NCI-H345 (cell line): ENCODE data around the gene PXYLP1.

Experiments
- DNase-seq: peaks from one replicate; lab custom pipeline; 2025; lab: John Stamatoyannopoulos, UW

The PXYLP1 gene

DNA sequence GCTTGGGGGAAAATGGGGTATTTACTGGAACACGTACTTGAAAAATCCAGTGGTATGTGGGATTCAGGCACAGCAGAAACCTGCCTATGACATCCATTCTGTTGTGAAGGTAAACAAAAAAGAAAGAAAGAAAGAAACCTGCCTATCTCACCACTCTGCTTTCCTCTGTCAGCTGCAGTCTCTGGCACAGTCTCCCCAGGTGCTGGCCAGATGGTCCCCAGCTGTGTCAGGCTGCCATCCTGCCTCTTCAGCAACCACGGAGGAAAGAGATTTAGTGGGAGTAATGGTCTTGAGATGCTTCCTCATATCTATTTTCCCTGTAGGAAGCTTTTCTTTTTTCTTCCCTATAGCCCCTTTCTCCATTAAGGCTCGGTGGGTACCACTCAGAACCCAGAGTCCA, 2.5 kb upstream of the PXYLP1 start:
- no peak for DNase-seq

DNA sequence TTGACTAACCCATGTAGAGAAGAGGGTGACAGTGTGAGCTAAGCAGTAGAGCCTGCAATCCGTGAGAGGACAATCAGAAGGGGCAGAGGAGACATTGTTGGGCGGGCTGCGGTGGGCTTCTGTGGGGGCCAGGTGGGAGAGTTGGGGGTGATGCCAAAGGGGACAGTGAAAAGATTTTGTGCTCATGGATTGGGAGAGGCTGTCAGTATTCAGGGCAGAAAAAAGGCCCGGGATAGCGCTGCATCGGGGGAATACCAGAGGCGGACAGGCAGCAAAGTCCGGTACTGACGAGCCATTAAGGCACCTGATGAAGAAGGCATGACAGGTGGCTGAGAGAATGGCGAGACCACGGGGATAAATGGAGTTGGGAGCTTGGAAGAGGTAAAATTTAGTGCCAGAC, 1.3 kb upstream of the PXYLP1 start:
- DNase-seq: no peak

DNA sequence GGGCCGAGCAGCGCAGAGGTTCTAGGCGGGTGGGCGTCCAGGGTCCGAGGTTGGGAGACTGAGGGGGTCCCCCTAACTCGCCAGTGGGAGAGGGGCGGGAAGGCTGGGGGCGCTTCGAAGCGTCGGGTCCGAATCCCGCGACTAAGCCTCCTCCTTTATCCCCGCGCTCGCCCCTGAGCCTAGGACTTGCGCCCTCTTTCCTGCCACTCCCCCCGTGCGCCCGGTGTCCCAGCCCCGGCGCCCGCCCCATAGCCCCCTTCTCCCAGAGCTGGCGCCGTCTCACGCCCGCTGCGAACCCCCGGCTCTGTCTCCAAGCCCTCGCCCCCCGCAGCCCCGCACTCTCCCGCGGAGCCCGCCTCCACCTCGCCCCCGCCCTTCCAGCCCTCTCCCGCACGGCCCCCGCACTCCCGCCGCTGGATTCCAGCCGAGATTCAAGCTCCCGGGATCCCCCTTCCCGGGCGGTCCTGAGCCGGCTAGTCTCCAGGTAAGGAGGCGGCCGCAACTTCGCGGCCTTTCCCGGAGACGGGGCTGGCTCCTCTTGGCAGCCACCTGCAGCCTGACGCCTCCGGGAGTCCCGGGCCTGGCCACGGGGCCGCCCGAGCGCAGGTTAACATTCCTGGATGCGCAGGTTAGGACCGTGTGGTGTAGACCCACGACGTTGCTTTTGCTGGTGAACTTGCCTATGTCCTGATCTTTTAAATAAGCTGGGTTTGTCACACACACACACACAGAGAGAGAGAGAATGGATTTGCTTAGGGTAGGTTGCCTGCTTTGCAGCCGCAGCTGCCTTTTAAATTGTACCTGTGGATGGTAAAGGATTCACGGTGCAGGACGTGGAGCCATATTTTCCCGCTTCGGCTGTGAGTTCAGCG, 563 bp downstream of the PXYLP1 start:
- peak; percentile 20 for DNase-seq

DNA sequence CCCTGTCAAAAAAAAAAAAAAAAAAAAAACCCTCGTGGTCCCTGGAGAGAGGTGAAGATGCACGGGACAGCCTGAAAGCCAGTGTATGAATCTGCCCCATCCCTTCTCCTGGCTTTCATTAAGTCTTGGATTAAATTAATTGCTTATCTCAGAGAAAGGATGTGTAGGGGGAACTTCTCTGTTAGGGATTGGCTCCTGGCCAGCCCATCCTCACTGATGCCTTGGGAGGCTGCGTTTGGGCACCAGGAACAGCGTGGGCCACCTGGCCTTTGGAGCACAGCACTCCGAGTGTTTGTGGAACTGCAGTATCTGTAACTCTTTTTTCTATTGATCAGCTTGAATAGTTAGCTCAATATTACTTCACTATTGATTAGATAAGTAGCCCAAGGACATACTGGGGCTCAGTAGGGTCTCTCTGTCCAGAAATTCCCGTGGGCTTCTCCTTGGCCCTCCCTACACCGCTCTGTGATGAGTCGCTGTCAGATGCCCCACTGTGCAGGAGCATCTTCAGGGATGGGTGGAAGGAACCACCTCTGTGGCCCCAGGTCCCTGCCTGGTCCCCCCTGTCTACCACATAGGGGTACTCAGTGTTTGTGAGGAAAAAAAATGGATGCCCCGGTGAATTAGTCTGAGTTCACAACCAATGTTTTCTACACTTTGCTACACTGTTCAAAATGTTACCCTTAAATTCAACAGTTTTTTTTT, 2.0 kb downstream of the PXYLP1 start:
- DNase-seq: no peak

DNA sequence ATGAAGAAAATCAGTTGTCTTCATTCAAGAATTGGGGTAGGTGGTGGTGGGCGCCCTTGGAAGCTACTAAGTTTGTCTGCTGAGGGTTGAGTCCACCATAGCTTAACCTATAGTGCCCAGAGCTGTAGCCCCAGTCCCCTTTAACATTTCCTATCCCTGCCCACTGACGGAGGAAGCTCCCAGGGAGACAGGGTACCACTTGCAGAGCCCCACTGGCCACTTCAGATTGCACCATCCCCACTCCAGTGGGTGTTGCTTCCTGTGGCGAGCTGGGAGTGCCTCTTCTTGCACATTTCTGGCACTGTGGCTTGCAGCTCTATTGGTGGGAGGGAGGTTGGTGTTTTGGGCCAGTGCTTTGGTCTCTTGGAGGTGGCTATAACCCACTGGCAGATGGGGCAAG, 2.7 kb downstream of the PXYLP1 start:
- DNase-seq: no peak

DNA sequence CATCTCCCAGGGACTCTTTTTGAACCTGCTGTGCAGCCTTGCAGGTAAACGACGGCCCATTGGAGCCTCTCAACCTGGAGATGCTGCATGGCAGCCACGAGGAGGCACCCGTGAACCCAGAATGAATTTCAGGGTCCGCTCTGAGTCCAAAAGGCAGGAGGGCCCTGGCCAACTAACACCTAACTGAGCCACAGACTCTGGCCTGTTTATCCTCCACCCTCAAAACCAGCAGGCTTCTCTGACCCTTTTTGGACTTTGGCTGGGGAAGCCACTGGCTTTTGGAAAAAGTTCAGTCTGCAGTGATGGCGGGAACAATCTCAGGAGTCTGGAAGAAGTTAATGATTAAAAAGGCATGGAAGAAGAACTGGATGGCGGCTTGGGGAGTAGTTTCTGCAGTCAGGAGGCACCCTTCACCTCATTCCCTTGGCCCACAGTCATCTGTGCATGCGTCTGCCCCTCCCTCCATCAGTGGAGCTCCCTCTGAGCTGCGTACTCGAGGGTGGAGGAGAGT, 4.1 kb downstream of the PXYLP1 start:
- DNase-seq: no peak

DNA sequence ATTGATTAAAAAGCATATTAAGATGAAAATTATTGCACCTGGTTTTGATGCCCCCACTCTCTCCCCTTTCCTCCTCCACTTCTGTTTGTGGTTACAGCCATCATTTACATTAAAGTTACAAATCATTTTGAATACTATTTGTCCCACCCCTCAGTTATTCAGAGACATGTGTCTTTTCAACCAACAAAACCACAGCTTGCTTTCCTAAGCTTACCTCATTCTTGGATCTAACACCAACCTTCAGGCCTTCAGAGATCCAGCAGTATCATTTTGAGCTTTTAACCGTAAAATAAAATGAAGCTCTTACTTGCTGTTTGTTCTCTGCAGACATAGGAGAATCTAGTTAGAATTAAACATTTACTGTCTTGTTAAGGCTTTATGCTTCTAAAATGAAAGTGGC, 4.7 kb downstream of the PXYLP1 start:
- no peak for DNase-seq

DNA sequence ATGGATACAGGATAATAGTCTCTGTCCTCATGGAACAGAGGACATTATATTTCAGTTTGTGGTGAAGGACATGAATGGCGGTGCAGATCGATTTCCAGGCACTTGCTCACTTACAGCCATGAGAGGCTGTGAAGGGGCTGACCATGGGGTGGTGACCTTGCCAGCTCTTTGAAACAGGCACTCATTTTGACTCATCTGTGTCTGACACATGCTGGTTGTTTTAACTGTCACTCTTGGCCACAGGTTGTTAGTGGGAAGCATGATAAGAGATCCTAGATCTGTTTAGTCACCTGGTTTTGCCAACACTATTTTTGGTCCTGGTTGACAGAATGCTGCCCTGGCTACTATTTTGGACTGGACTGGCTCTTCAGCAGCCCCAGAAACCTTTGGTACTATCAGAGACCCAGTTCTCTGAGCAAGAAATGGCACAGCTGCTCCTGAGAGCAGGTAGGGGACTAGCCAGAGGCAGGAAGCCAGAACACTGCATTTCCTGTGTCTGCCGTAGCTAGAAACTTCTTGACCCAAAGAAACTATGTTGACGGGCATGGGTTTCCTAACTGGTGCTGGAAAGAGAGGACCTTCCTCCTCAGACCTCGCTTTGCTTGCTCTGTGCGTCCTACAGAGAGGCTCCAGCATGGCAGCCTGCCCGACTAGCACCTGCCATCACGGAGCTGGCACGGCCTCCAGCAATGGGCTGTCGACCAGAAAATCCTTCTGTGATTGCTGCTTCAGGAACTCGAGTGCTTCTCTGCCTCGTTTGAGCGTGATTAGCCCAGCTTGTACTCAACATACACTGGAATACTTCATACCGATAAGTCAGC, 6.3 kb downstream of the PXYLP1 start:
- DNase-seq: peak; percentile 68

DNA sequence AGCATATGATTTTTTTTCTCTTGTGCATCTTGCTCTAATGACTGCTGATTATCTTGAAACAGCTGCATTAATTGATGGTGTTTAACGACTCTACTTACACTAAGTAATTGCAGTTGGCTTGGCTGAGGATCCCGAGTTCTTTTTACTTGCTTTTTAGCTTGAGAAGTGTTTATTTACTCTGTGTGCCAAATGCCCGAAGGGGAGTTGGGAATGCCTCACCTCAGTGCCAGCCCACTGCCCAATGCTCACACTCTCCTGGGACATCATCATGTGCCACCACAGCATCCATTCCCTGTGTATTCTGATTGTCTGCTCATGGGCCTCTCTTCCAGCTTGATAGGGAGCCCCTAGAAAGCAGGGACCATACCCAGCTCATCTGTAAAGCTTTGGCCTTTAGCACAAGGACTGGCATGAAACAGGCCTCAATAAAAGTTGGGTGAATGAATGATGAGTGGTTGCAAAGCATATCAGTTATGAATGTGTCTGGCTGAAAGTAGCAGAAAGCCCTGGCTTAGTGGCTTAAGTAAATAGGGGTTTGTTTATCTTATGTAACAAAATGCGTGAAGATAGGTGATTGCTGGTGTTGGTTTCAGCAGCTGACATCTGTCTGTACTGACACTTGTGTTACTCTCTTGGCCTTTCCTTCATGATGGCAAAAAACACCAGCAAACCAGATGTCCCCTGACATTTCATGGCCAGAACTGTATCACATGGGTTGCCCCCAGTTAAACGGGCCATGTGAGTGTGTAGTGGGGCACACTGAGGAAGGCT, 8.1 kb downstream of the PXYLP1 start:
- no peak for DNase-seq

DNA sequence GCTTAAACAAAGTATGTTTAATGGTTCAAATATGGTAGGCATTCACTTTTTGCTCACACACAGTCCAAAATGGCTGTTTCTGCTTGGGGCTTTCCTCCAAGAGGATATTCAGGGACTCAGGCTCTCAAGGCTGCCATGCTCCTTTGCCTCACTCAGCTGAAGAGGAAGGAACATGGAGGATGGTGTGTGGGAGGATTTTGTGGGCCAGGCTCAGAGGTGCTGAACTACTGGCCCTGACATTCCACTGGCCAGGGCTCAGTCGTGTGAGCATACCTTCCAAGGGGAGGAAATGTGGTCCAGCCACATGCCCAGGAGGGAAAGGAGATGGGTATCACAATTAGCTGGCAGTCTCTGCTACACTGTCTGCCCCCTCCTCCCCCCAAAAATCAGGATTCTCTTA, 8.7 kb downstream of the PXYLP1 start:
- DNase-seq: no peak

DNA sequence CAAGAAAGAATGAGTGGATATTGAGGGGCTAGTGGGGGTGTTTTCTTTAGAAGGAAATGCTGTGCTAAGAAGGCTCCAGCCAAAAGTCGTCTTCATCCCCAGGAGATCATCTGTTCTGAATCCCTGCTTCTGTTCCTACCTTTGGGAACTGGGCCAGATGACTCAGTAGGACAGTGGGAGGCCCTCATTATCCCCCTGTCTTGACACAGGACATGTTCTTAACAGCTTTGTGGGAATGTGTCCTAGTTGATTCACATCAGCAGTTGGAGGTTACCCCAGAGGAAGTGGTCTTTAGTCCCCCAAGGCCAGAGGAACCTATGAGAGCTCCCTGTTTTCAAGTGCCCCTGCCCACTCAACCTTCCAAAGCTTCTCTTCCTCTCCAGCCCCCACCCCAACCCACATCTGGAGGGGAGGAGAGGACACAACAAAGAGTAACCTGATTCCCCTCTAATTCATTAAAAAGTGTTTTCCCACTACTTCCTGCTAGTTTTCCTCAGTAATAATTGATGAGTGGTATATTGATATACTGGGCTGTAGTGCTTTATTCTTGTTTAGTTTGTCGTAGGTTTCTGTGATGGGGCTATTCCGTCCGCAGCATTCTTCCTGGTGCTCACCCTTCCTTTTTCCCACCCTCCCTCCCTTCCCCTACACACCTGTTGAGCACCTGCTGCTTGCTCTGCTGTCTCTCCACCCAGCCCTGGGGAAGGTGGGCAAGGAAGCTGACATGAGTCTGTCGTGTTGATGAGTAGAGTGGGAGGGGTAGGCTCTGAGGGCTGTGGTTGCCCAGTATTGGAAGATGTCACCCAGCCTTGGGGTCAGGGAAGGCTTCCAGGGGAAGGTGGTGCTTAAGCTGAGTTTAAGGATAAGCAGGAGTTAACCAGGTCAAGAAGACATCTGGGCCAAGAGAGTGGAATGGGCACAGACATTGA, 9.3 kb downstream of the PXYLP1 start:
- no peak for DNase-seq

DNA sequence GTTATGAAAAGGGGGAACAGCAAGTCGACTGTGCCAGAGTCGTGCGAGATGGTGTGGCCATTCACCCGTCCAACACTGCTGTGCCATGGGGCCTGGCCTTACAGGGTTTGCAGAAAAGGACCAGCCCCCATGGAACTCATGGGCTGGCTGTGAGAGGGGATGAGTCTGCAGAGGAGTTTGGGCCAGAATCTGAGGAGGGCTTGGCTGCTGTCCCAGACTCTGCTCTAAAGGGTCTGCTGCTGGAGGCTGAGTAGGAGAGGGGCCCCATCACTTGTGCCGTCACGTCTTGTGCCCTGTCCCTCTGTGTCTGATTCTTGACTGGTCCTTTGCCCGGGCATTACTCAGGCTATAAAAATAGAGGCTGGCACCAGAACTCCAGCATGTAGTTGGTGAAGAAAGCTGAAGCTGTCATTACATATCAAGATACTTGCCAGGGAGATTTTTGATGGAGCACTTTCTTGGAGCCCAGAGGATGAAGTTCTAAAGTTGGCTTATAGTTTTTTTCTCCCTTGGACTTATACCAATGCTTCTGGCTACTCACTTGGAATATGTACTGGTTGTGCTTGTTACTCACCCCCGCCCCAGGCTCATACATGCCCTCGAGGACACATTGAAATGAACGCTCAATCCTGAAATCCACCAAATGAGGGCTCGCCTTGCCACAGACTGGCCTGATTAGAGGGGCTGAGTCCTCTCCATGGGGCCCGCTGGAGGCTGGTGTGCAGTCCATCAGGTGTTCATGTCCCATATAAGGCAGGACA, 10.2 kb downstream of the PXYLP1 start:
- DNase-seq: no peak

DNA sequence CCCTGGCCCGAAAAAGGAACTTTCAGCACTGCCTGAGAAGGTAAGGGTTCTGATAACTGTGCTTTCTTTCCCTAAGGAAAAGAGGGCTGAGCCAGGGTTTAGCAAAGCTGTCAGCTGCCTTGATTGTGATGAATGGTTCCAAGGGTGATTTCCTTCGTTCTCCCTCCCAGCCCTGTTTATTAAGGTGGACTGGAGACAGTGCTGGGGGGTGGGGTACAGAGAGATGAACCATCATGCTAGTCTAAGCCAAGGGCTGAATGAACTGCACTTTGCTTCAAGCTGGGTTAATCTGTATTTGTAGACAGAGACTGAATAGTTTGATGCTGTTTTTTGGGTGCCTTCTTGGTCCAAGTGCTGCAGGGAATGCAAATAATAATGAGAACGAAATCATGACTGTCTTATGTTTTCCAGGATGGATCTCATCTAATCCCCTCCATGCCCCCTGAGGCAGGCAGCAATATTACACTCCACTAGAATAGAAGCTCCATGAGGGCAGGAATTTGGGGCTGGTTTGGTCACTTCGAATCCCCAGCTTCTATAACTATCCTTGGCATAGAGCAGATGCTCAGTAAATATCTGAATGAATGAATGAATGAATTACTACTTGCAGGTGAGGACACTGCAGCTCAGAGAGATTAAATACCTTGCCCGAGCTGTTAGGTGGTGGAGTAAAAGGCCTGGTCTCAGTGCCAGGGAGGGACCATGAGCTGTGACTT, 10.9 kb downstream of the PXYLP1 start:
- DNase-seq: no peak

DNA sequence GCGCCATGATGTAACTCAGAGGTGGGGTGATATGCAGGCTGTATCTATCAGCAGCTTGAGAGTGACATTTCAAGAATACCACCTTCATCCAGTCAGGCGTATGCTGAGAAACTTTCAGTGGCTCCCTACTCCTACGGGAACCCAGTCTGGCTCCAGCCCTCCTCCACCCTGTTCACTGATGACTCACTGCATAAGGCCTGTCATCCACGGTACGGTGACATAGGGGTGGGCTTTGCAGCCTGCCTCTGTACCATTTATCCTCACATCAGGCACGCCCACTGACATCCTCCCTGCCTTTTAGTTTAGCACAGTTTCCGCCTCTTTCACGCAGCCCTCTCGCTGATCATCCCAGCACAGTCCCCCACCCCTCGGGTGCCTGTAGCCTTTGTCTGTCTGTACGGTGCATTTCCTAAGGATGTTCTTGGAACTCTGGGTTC, 11.7 kb downstream of the PXYLP1 start:
- DNase-seq: no peak

DNA sequence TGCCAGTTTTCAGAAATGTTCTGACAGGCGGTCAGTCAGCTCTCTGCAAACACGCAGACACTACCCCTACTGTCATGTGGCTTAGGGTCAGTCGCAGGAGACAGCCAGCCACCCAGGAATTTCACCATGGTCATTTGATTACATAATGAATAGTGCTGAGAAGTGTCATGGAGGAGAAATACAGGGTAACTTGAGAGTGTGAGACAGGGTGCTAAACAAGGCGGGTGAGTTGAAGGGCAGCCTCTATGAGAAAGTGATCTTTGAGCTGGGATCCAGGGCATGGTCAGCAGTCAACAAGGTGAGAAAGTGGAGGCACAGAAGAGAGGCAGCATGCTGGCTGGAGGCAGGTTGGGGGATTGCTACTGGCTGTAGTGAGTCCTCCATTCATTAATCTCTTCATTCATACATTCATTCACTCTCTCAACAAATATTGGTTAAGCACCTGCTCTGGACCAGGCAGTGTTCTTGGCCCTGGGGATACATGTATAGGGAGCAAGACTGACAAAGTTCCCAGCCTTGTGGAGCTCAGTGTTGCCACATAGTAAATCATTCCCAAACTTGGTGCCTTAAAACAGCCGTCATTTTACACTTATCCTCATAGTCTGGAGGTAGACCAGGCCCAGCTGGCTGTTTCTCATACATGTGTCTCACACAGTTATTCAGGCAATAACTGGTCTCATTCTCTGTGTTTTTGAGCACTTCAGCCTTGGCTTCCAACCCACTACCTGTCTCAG, 14.8 kb downstream of the PXYLP1 start:
- no peak for DNase-seq

DNA sequence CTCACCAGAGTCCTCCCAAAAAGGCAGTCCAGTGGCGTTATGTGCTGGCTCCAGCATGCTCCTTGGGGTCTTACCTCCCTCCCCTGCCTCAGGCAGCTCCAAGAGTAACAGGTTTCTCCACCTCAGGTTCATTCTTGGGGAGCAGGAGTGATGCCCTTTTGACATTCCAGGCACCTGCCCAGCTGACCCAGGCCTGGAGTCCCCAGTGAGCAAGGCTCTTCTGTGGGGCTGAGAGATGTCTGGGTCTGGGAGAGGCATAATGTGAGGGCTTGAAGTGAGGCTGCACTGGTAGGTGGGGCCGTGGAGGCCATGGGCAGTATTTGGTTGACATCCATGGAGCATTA, 15.3 kb downstream of the PXYLP1 start:
- DNase-seq: no peak

DNA sequence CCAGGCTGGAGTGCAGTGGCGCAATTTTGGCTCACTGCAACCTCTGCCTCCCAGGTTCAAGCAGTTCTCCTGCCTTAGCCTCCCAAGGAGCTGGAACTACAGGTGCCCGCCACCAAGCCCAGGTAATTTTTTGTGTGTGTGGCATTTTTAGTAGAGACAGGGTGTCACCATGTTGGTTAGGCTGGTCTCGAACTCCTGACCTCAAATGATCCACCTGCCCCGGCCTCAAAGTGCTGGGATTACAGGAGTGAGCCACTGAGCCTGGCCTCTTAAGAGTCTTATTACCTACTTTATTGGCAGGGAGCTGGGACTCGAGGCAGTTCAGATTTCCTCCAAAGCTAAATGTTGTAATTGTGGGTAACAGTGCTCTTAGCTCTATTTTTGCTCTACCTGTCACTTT, 16.4 kb downstream of the PXYLP1 start:
- no peak for DNase-seq

DNA sequence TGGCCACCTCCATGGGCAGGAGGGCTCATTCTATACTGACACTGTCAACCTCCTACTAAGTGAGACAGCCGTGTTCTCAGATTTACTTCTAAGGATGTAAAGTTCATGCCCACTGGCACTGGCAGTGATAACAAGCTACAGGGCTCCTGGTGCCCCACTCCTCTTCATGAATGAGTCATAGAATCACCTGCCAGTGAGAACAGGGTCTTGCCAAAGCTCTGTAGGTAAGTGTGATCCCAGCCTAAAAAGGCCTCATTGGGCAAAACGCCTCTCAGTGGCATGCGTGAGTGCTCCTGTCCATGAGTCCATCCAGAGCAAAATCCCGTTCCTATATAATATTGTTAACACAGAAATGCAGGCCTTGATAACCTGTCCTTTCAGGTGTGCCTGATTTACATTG, 17.4 kb downstream of the PXYLP1 start:
- no peak for DNase-seq

DNA sequence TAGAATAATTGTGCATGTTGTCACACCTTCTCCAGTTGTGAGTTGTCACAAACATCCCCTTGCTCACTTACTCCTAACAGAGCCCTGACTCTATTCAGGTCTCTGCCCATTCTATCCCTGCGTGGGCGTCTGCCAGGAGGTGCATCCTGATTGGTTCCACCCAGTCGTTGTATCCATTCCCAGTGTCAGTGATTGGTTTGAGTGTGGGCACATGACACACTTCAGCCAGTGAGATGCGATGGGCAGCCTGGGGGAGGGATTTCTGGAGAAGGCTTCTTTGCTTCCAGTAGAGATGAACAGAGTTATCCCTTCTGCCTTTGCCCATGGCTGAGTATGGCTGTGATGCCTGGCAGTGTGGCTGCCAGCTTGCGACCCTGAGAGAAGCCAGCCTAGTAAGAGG, 18.7 kb downstream of the PXYLP1 start:
- no peak for DNase-seq
